ENCODE results near the gene LBR. TPM values are rescaled to one million over a fixed set of nuclear protein-coding genes. Genes with fewer than 3 reads are reported as not detected.

Gene LBR
- total RNA-seq, 1 experiment from 2014 or later = 106 TPM

GRCh38 chr1:225426395-225427234 is 1.2 kb downstream of the LBR start:
- Mint-ChIP-seq H3K4me1 (ENCODE audit: insufficient read depth, unreplicated experiment) (peaks cover 48% of the 10 kb centered on the region), H3K9me3 (ENCODE audit: unreplicated experiment) (no peaks in the 10 kb centered on the region), H3K27me3 (ENCODE audit: insufficient read depth, unreplicated experiment) (no peaks in the 10 kb centered on the region), H3K4me3 (ENCODE audit: unreplicated experiment) (peak overlapping the region; percentile 75), H3K27ac (ENCODE audit: low read depth, unreplicated experiment) (peak overlapping the region; percentile 20), H3K36me3 (ENCODE audit: insufficient read depth, unreplicated experiment) (peaks cover 10% of the 10 kb centered on the region)
- ChIA-PET CTCF (interaction anchor here (0.5 to 5.7 kb wide), 18 partner anchors 8 to 161 kb away, joined by 3 to 48 read pairs (median 4); no protein-coding TSS in a partner anchor), POLR2A (interaction anchor here (0.6 to 11.9 kb wide), 38 partner anchors 10 to 928 kb away, joined by 3 to 611 read pairs (median 4); partner anchors contain the start of genes DNAH14, H3-3A, SRP9 and TMEM63A)
- no TSS peak for BruUV-seq (replicated peaks)
- intact Hi-C loops (cut with micrococcal nuclease) = loop anchor here (1.0 to 5.0 kb wide), 2 partner anchors 36 to 107 kb away; no protein-coding TSS in a partner anchor
- TF ChIP-seq CTCF (IDR thresholded peaks at IDR 0.05; ENCODE audit: unreplicated experiment) = no peak
- DNase-seq (ENCODE audit: unreplicated experiment) = peak; percentile 66

- Mint-ChIP-seq H3K4me3 (ENCODE audit: unreplicated experiment) (peak overlapping the region; percentile 75), H3K4me1 (ENCODE audit: insufficient read depth, unreplicated experiment) (peaks cover 48% of the 10 kb centered on the region), H3K27ac (ENCODE audit: low read depth, unreplicated experiment) (peak overlapping the region; percentile 20), H3K9me3 (ENCODE audit: unreplicated experiment) (no peaks in the 10 kb centered on the region), H3K27me3 (ENCODE audit: insufficient read depth, unreplicated experiment) (no peaks in the 10 kb centered on the region), H3K36me3 (ENCODE audit: insufficient read depth, unreplicated experiment) (peaks cover 10% of the 10 kb centered on the region)
- peak; percentile 78 for DNase-seq (ENCODE audit: unreplicated experiment)
- POLR2A ChIA-PET = interaction anchor here (0.6 to 11.9 kb wide), 21 partner anchors 9 to 1743 kb away, joined by 3 to 611 read pairs (median 4); partner anchors contain the start of genes H3-3A, SRP9 and TMEM63A
- CTCF ChIA-PET = interaction anchor here (0.6 to 5.7 kb wide), 20 partner anchors 11 to 1151 kb away, joined by 3 to 48 read pairs (median 4); no protein-coding TSS in a partner anchor
- BruUV-seq (replicated peaks) = no TSS peak
- no peak for TF ChIP-seq CTCF (IDR thresholded peaks at IDR 0.05; ENCODE audit: unreplicated experiment)
- intact Hi-C loops (cut with micrococcal nuclease) = loop anchor here (5.0 kb wide), 1 partner anchor 37 kb away; no protein-coding TSS in a partner anchor
Observed at GRCh38 chr1:225425201-225425786, 2.5 kb downstream of the LBR start.

GRCh38 chr1:225424562-225425200 is 3.2 kb downstream of the LBR start:
- Mint-ChIP-seq H3K4me3 (ENCODE audit: unreplicated experiment) (peak overlapping the region; percentile 75), H3K9me3 (ENCODE audit: unreplicated experiment) (no peaks in the 10 kb centered on the region), H3K4me1 (ENCODE audit: insufficient read depth, unreplicated experiment) (peaks cover 48% of the 10 kb centered on the region), H3K27me3 (ENCODE audit: insufficient read depth, unreplicated experiment) (no peaks in the 10 kb centered on the region), H3K36me3 (ENCODE audit: insufficient read depth, unreplicated experiment) (peaks cover 17% of the 10 kb centered on the region), H3K27ac (ENCODE audit: low read depth, unreplicated experiment) (peak overlapping the region; percentile 20)
- BruUV-seq (replicated peaks) = TSS peak; percentile 16
- ChIA-PET CTCF (interaction anchor here (0.6 to 5.7 kb wide), 17 partner anchors 10 to 1152 kb away, joined by 3 to 48 read pairs (median 4); no protein-coding TSS in a partner anchor), POLR2A (interaction anchor here (0.5 to 11.9 kb wide), 20 partner anchors 9 to 1743 kb away, joined by 3 to 611 read pairs (median 4); partner anchors contain the start of genes H3-3A and TMEM63A)
- no peak for TF ChIP-seq CTCF (IDR thresholded peaks at IDR 0.05; ENCODE audit: unreplicated experiment)
- DNase-seq (ENCODE audit: unreplicated experiment) = peak; percentile 44
- intact Hi-C loops (cut with micrococcal nuclease) = loop anchor here (5.0 kb wide), 1 partner anchor 38 kb away; no protein-coding TSS in a partner anchor

Measured in MCF 10A (cell line).